Activated naive CD8-positive, alpha-beta T cell (primary cell): Measurements from ENCODE around the gene CLNS1A.
"Not testable (repeated sequence)": the region's sequence is repeated elsewhere in the genome, so short reads cannot be mapped to it uniquely, and the experiment has no call there.

ENCODE experiments used
- H3K27ac Mint-ChIP-seq: one replicate; pipeline ENCODE4 v1.8.0; 2021; ENCODE audit warnings: mixed read lengths
- H3K27me3 Mint-ChIP-seq: one replicate; pipeline ENCODE4 v1.8.0; 2021; ENCODE audit warnings: mixed read lengths
- H3K36me3 Mint-ChIP-seq: one replicate; pipeline ENCODE4 v1.8.0; 2021; ENCODE audit warnings: mixed read lengths
- H3K4me1 Mint-ChIP-seq: one replicate; pipeline ENCODE4 v1.8.0; 2021; ENCODE audit warnings: low read depth, mixed read lengths
- H3K4me3 Mint-ChIP-seq: one replicate; pipeline ENCODE4 v1.8.0; 2021; ENCODE audit warnings: mild to moderate bottlenecking, mixed read lengths
- H3K9me3 Mint-ChIP-seq: one replicate; pipeline ENCODE4 v1.8.0; 2021; ENCODE audit warnings: low read depth, mixed read lengths

CLNS1A gene

DNA sequence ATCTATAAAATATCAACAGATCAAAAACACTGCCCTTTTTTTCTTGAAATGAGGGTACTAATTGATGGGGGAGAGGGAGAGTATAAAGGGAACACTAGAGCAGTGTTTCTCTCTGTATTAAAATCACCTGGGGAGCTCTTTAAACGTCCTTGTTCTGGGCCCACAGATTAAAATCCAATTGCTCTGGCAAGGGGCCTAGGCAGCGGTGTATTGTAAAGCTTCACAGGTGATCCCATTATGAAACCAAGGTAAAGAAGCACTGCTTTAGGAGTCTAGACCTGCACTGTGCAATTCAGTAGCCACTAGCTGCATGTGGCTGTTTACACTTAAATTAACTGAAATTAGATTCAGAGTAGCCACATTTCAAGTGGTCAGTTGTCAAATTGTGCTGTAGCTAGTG, 44.9 kb downstream of the CLNS1A start:
- Mint-ChIP-seq H3K4me1 (peaks cover 17% of the 10 kb centered on the region), H3K4me3 (no peak overlapping the region), H3K27me3 (no peaks in the 10 kb centered on the region), H3K27ac (no peak overlapping the region), H3K36me3 (no peaks in the 10 kb centered on the region), H3K9me3 (no peaks in the 10 kb centered on the region)

DNA sequence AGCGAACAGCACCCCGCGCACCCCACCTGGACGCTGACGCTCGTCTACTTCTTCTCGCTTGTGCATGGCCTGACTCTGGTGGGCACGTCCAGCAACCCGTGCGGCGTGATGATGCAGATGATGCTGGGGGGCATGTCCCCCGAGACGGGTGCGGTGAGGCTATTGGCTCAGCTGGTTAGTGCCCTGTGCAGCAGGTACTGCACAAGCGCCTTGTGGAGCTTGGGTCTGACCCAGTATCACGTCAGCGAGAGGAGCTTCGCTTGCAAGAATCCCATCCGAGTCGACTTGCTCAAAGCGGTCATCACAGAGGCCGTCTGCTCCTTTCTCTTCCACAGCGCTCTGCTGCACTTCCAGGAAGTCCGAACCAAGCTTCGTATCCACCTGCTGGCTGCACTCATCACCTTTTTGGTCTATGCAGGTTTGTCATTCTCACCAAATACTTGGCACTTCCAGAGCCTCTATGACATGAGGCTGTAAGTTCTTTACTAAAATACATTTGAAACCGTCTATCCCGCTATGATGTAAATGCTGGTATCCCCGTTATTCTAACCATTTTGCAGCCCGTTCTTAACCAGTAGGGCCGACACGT, 47.3 kb downstream of the CLNS1A start:
- Mint-ChIP-seq H3K9me3 (no peaks in the 10 kb centered on the region), H3K4me1 (peaks cover 17% of the 10 kb centered on the region), H3K4me3 (peak overlapping the region; percentile 91), H3K27ac (peak overlapping the region; percentile 76), H3K36me3 (no peaks in the 10 kb centered on the region), H3K27me3 (peaks cover 1% of the 10 kb centered on the region)

DNA sequence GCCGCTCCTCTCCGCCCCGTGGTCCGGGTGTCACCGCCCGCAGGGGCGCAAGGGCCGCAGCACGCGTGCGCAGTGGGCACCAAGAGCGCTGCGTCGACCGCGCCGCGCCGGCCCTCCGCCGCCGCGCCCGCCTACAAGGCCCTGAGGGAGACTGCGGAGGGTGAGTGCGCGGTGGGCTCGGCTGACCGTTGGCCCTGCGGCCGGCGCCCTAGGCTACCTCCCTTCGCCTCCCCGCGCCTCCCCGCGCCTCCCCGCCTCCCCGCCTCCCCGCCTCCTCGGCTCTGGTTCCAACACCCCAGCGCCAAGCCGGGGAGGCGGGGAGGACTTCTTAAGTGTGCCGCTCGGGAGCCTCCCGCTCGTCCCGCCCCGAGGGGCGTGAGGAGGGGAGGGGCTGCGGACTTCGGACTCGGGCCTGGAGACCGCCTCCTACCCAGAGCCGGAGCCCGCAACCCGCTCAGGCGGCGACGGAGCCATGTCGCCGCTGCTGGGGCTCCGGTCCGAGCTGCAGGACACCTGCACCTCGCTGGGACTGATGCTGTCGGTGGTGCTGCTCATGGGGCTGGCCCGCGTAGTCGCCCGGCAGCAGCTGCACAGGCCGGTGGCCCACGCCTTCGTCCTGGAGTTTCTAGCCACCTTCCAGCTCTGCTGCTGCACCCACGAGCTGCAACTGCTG, 47.9 kb downstream of the CLNS1A start, which contains the start of gene AQP11:
AQP11 (plus strand) TSS at position 433 of the 673 bp plus-strand sequence; CDS start at position 473, 40 bp downstream.
- no peaks in the 10 kb centered on the region for H3K36me3 Mint-ChIP-seq
- peaks cover 17% of the 10 kb centered on the region for H3K4me1 Mint-ChIP-seq
- H3K4me3 Mint-ChIP-seq: peak within 1 kb of the TSS; percentile 91
- H3K9me3 Mint-ChIP-seq: no peaks in the 10 kb centered on the region
- H3K27me3 Mint-ChIP-seq: peaks cover 4% of the 10 kb centered on the region
- peak within 1 kb of the TSS; percentile 76 for H3K27ac Mint-ChIP-seq

DNA sequence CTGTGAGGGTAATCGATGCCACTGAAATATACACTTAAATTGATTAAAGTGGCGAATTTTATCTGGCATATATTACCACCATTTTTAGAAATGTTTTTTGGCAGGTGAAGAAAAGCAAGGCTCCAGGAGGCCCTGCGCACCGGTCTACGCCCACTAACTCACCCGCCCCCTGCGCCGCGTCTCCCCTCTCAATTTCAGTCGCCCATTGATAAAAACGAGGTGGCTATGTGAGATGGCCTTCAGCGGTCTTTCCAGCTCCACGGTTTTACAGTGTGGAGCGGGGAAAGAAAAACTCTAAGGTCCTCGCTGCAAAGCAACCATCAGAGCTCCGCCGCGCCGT, 48.4 kb downstream of the CLNS1A start:
- no peaks in the 10 kb centered on the region for H3K36me3 Mint-ChIP-seq
- peaks cover 4% of the 10 kb centered on the region for H3K27me3 Mint-ChIP-seq
- H3K27ac Mint-ChIP-seq: no peak overlapping the region
- H3K4me3 Mint-ChIP-seq: peak overlapping the region; percentile 89
- peaks cover 17% of the 10 kb centered on the region for H3K4me1 Mint-ChIP-seq
- no peaks in the 10 kb centered on the region for H3K9me3 Mint-ChIP-seq

DNA sequence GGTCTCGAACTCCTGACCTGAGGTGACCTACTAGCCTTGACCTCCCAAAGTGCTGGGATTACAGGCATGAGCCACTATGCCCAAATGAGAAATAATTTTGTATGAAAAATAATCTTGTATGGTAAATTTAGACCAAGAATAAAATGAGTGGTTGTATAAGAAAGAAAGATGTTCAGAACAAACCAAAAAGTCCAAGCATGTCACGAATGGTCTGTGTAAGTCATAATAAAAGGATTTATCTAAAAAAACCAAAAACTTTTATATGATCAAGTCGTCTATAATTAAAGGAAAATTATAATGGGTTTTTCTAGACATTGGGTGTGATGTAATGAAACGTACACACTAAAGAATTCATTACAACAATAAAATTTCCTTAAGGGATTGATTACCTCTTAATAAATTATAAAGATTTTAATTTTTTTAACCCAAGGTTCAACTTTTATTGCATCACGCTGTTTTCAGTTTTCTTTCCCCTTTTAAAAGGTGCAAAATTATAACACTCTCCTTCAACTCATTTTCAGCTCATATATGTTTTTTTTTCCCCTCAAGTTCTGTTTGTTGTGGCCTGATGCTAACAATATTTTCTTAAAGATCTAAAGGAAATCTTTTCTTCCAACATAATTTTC, 56.8 kb downstream of the CLNS1A start:
- no peaks in the 10 kb centered on the region for H3K4me1 Mint-ChIP-seq
- H3K4me3 Mint-ChIP-seq: no peak overlapping the region
- peaks cover 4% of the 10 kb centered on the region for H3K27me3 Mint-ChIP-seq
- H3K36me3 Mint-ChIP-seq: peaks cover 2% of the 10 kb centered on the region
- no peaks in the 10 kb centered on the region for H3K9me3 Mint-ChIP-seq
- H3K27ac Mint-ChIP-seq: no peak overlapping the region

DNA sequence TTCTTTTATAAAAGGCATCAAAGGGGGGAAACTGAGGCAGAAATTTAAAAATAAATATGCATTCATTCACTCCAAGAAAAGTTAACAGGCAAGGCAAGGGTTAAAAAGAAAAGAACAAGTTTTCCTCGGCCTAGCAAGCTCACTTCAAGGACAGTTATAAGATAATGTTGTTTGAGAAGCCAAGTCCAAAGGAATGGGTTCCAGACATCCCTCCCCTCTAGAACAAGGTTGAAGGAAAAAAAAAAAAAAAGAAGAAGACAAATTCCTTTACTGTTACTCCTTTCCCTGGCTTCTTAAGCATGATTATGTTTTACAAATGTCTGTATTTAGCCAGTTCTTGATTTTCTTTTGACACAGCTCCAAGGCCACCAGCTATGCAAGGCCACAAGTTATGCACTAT, 62.2 kb downstream of the CLNS1A start:
- not testable (repeated sequence) for H3K36me3 Mint-ChIP-seq, H3K4me3 Mint-ChIP-seq, H3K27me3 Mint-ChIP-seq, H3K4me1 Mint-ChIP-seq, H3K27ac Mint-ChIP-seq, H3K9me3 Mint-ChIP-seq

DNA sequence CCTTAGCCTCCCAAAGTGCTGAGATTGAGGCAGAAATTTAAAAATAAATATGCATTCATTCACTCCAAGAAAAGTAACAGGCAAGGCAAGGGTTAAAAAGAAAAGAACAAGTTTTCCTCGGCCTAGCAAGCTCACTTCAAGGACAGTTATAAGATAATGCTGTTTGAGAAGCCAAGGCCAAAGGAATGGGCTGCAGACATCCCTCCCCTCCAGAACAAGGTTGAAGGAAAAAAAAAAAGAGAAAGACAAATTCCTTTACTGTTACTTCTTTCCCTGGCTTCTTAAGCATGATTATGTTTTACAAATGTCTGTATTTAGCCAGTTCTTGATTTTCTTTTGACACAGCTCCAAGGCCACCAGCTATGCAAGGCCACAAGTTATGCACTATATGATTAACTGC, 66.7 kb downstream of the CLNS1A start:
- not testable (repeated sequence) for H3K36me3 Mint-ChIP-seq, H3K4me3 Mint-ChIP-seq, H3K27ac Mint-ChIP-seq, H3K9me3 Mint-ChIP-seq, H3K4me1 Mint-ChIP-seq, H3K27me3 Mint-ChIP-seq

DNA sequence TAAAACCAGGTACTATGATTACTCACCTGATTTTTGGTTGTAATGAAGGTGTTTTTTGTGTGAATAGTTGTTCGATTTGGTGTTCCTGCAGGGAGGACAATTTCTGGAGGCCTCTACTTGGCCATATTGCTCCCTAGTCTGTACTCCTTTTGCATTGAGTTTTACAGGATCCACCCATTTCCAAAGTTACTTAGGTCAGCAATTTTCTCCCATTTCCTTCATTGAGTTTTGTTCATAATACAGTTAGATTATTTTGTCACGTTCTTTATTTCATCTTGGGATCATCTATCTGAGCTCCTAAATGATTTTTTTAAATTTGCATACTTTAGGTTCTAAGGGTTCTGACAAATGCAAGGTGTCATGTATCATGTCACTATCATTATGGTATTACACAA, 67.9 kb downstream of the CLNS1A start:
- H3K9me3 Mint-ChIP-seq: peaks cover 4% of the 10 kb centered on the region
- no peaks in the 10 kb centered on the region for H3K4me1 Mint-ChIP-seq
- H3K36me3 Mint-ChIP-seq: no peaks in the 10 kb centered on the region
- no peak overlapping the region for H3K27ac Mint-ChIP-seq
- no peak overlapping the region for H3K4me3 Mint-ChIP-seq
- peaks cover 9% of the 10 kb centered on the region for H3K27me3 Mint-ChIP-seq

DNA sequence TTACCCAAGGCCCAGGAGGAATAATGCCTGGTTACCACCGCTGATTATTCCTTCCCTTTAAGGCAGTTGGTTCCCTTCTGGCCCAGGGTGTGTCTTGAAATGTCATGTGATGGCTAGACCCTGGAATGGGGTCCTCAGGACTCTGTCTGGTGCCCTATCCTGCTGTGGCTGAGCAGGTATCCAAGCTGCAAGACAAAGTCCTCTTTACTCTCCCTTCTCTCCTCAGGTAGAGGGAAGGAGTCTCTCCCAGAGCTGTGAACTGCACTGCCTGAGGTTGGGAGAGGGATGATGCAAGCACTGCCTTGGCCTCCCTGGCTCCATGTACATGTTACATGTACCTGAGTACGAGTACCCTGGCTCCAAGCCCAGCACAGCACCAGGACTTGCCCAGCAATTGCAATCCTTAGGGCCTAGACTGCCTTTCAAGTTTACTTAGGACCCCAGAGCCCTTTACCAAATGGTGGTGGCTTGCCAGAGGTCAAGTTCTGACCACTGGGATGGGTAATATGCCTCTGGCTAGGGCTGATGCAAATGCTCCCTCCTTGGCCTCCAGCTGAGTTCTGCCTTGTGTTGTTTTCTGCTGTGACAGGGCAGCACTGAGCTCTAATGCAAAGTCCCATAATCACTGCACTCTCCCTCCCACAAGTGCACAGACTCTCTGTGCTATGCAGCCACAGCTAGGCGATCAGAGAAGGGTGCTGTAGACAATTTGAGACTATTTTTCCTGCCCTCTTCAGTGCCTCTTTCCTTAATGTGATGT, 68.5 kb downstream of the CLNS1A start:
- no peaks in the 10 kb centered on the region for H3K4me1 Mint-ChIP-seq
- peaks cover 9% of the 10 kb centered on the region for H3K27me3 Mint-ChIP-seq
- H3K9me3 Mint-ChIP-seq: peaks cover 7% of the 10 kb centered on the region

DNA sequence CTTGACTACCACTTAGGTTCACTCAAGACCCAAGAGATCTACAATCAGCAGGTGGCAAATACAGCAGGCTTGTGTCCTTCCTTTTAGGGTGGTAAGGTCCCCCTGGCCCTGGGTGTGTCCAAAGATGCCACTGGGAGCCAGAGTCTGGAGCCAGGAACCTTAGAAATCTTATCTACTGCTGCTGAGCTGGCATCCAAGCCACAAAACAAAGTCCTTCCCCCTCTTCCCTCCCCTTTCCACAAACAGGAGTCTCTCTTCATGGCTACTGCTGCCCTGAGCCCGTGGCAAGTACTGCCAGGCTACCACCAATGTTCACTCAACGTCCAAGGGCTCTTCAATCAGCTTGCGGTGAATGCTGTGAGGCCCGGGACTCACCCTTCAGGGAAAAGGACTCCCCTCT, 69.3 kb downstream of the CLNS1A start:
- Mint-ChIP-seq H3K4me1 (no peaks in the 10 kb centered on the region), H3K9me3 (peaks cover 11% of the 10 kb centered on the region), H3K27ac (no peak overlapping the region), H3K27me3 (peaks cover 9% of the 10 kb centered on the region), H3K36me3 (no peaks in the 10 kb centered on the region), H3K4me3 (no peak overlapping the region)

More for the DNA sequence above, 68.5 kb downstream of the CLNS1A start:
- Mint-ChIP-seq H3K36me3 (no peaks in the 10 kb centered on the region), H3K4me3 (no peak overlapping the region), H3K27ac (no peak overlapping the region)
